Brain microvascular endothelial cell (primary cell): ENCODE results near the gene ZNF780A.

Experiments used
- DNase-seq: peaks from one replicate; pipeline ENCODE4 v3.0.0-alpha.2; 2020
- H3K27ac ChIP-seq: fragments of 250-450 bp; sonication (Bioruptor Pico); 2 replicates; pipeline ENCODE4 v1.5.1; 2020; ENCODE audit warnings: mild to moderate bottlenecking, moderate library complexity
- H3K27me3 ChIP-seq: fragments of 250-450 bp; sonication (Bioruptor Pico); replicated peaks from 2 replicates; pipeline ENCODE4 v1.5.1; 2020; ENCODE audit warnings: mild to moderate bottlenecking
- H3K36me3 ChIP-seq: fragments of 250-450 bp; sonication (Bioruptor Pico); replicated peaks from 2 replicates; pipeline ENCODE4 v1.5.1; 2020; ENCODE audit warnings: mild to moderate bottlenecking
- H3K4me3 ChIP-seq: 2 replicates; pipeline ENCODE4 v1.5.1; 2011; ENCODE audit warnings: low read depth, mild to moderate bottlenecking, control low read depth, low read length, moderate library complexity
- in situ Hi-C: cut with HindIII; loops from 2 replicates; pipeline ENCODE4 v1.10.0; 2017; ENCODE audit warnings: low sequenced_read_pairs, low pct_ligation_motif_present
- TF ChIP-seq, protein P1 (sequence below): IDR thresholded peaks from 2 replicates; pipeline ENCODE4 v1.5.1; 2011; ENCODE audit warnings: low read depth, mild to moderate bottlenecking, moderate library complexity, low read length, control low read depth, inconsistent platforms; ENCODE audit errors: missing control alignments

The ZNF780A gene

DNA sequence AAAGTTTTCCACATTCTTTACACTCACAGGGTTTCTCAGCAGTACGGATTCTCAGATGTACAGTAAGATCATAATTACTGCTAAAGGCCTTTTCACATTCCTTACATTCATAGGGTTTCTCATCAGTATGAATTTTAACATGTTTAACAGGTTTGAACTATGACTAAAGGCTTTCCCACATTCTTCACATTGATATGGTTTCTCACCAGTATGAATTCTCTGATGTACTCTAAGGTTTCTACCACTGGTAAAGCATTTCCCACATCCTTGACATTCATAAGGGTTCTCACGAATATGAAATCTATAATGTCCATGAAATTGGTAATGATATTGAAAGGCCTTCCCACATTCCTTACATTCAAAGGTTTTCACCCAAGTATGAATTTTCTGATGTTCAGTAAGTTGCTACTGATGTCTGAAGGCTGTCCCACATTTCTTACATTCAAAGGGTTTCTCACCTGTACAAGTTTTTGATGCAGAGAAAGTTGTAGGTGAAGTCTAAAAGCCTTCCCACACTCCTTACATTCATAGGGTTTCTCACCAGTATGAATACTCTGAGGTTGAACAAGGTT, 56.7 kb downstream of the ZNF780A start:
- no peak for DNase-seq
- no peak overlapping the region for H3K4me3 ChIP-seq
- no peaks in the 10 kb centered on the region for H3K27me3 ChIP-seq
- in situ Hi-C loops: no loop called here
- TF ChIP-seq, protein P1, sequence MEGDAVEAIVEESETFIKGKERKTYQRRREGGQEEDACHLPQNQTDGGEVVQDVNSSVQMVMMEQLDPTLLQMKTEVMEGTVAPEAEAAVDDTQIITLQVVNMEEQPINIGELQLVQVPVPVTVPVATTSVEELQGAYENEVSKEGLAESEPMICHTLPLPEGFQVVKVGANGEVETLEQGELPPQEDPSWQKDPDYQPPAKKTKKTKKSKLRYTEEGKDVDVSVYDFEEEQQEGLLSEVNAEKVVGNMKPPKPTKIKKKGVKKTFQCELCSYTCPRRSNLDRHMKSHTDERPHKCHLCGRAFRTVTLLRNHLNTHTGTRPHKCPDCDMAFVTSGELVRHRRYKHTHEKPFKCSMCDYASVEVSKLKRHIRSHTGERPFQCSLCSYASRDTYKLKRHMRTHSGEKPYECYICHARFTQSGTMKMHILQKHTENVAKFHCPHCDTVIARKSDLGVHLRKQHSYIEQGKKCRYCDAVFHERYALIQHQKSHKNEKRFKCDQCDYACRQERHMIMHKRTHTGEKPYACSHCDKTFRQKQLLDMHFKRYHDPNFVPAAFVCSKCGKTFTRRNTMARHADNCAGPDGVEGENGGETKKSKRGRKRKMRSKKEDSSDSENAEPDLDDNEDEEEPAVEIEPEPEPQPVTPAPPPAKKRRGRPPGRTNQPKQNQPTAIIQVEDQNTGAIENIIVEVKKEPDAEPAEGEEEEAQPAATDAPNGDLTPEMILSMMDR: no peak
- H3K36me3 ChIP-seq: no peaks in the 10 kb centered on the region
- no peak overlapping the region for H3K27ac ChIP-seq

DNA sequence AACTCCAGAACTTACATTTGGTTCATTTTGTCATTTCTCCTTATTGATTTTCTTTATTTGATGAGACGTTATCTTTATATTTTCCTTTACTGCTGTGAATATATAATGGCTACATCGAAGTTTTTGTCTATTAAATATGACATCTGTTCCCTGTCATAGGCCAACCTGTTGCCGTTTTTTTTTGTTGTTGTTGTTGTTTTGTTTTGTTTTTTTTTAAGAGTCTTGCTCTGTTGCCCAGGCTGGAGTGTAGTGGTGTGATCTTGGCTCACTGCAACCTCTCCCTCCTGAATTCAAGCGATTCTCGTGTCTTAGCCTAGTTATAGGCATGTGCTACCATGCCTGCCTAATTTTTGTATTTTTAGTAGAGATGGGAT, 64.2 kb downstream of the ZNF780A start:
- Histone ChIP-seq H3K36me3 (no peaks in the 10 kb centered on the region), H3K27ac (no peak overlapping the region), H3K27me3 (no peaks in the 10 kb centered on the region), H3K4me3 (no peak overlapping the region)
- no peak for DNase-seq
- in situ Hi-C loops: no loop called here
- TF ChIP-seq, protein P1: no peak

DNA sequence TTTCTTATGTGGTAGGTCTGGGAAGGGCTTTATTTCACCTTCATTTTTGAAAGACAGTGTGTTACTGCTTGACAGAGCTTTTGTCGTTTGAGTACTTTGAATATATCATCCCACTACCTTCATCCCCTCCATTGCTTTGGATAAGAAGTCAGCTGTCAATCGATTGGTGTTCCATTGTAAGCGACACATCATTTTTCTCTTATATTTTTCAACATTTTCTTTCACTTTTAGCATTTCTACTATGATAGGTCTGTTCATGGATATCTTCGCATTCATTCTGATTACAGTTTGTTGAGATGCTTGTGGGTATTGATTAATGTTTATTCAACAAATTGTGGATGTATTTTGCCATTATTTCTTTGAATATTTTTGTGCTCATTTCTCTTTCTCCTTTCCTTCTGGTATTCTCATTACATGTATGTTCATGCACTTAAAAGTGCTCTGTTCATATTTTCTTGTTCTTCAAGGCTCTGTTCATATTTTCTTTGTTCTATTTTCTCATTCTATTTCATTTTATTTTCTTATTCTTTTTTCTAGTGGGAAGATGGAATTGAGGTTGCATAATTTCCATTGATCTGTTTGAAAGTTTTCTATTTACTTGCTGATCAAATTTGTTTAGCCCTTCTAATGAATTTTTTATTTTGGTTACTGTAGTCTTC, 64.7 kb downstream of the ZNF780A start:
- TF ChIP-seq, protein P1: no peak

DNA sequence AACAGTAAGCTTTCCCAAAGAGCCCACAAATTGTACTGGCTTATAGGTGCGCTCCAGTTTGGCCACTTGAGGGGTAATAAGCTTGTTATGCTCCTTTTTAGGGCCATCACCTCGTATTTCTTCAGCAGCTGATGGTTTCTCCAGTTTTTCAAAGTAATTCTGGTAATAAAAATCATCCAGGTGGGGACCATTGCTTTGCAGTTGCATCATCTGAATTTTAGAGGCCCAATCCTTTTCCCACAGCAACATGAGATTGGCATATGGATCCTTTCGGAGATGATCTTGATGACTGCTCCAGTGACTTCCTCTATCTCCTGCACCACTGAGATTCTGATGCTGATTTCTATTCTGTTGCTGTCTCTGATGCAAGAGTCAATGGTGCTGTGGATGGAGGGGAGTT, 66.8 kb downstream of the ZNF780A start:
- no peak for DNase-seq
- Histone ChIP-seq H3K36me3 (no peaks in the 10 kb centered on the region), H3K4me3 (no peak overlapping the region), H3K27ac (no peak overlapping the region), H3K27me3 (no peaks in the 10 kb centered on the region)
- TF ChIP-seq, protein P1: no peak
- in situ Hi-C loops: no loop called here

More for the DNA sequence above, 64.7 kb downstream of the ZNF780A start:
- Histone ChIP-seq H3K27ac (no peak overlapping the region), H3K4me3 (no peak overlapping the region), H3K36me3 (no peaks in the 10 kb centered on the region), H3K27me3 (no peaks in the 10 kb centered on the region)
- in situ Hi-C loops: no loop called here
- DNase-seq: no peak
